CD1c-positive myeloid dendritic cell (primary cell): ENCODE results near the gene ALKBH3.

Experiments used
- DNase-seq: peaks from one replicate; pipeline ENCODE4 v3.0.0-alpha.2; 2016; ENCODE audit errors: extremely low spot score

Gene ALKBH3

GRCh38 chr11:43880640-43881159 is at the start of gene ALKBH3:
ALKBH3 (plus strand) TSS chr11:43880831; CDS start chr11:43882653, 1,822 bp downstream.
- DNase-seq = peak; percentile 96

GRCh38 chr11:43830928-43831440 is 49.6 kb upstream of the ALKBH3 start:
- peak; percentile 31 for DNase-seq

- no peak for DNase-seq
Measured at GRCh38 chr11:43832536-43832935, 48.1 kb upstream of the ALKBH3 start.

- DNase-seq = peak; percentile 7
Measured at GRCh38 chr11:43833657-43834073, 47.0 kb upstream of the ALKBH3 start.

GRCh38 chr11:43834286-43834685 is 46.3 kb upstream of the ALKBH3 start:
- no peak for DNase-seq

GRCh38 chr11:43835104-43835503 is 45.5 kb upstream of the ALKBH3 start:
- DNase-seq = no peak

- DNase-seq = no peak
Measured at GRCh38 chr11:43837879-43838278, 42.8 kb upstream of the ALKBH3 start.

- no peak for DNase-seq
Measured at GRCh38 chr11:43842021-43842420, 38.6 kb upstream of the ALKBH3 start.

- no peak for DNase-seq
Measured at GRCh38 chr11:43845816-43846215, 34.8 kb upstream of the ALKBH3 start.

- DNase-seq = peak; percentile 46
Measured at GRCh38 chr11:43852057-43852636, 28.5 kb upstream of the ALKBH3 start.

- no peak for DNase-seq
Measured at GRCh38 chr11:43853781-43854180, 26.9 kb upstream of the ALKBH3 start.

GRCh38 chr11:43856993-43857392 is 23.6 kb upstream of the ALKBH3 start:
- no peak for DNase-seq

GRCh38 chr11:43861141-43861540 is 19.5 kb upstream of the ALKBH3 start:
- no peak for DNase-seq

- DNase-seq = no peak
Measured at GRCh38 chr11:43866520-43866919, 14.1 kb upstream of the ALKBH3 start.

GRCh38 chr11:43866969-43867368 is 13.7 kb upstream of the ALKBH3 start:
- no peak for DNase-seq

- peak; percentile 81 for DNase-seq
Measured at GRCh38 chr11:43868852-43869567, 11.6 kb upstream of the ALKBH3 start.

- no peak for DNase-seq
Measured at GRCh38 chr11:43871051-43871450, 9.6 kb upstream of the ALKBH3 start.

GRCh38 chr11:43872995-43873394 is 7.6 kb upstream of the ALKBH3 start:
- no peak for DNase-seq

GRCh38 chr11:43874078-43874477 is 6.6 kb upstream of the ALKBH3 start:
- DNase-seq = no peak

GRCh38 chr11:43874738-43875137 is 5.9 kb upstream of the ALKBH3 start:
- no peak for DNase-seq

GRCh38 chr11:43879789-43880639 is 617 bp upstream of the ALKBH3 start:
- no peak for DNase-seq

GRCh38 chr11:43892851-43893250 is 12.2 kb downstream of the ALKBH3 start:
- DNase-seq = no peak
